Vagina (tissue), 2 donors: Measurements from ENCODE around the gene KAZN. TPM values are rescaled to one million over a fixed set of nuclear protein-coding genes. Genes with fewer than 3 reads are reported as not detected.

Source experiments
- DNase-seq, 2 donors: peaks; one replicate each; pipeline ENCODE4 v3.0.0-alpha.2; 2017; ENCODE audit errors: extremely low spot score in 2 of 2
- H3K27ac ChIP-seq: fragments of 200-600 bp; sonication (generic); one replicate; pipeline ENCODE4 v1.5.1; 2019
- H3K27me3 ChIP-seq: fragments of 200-600 bp; sonication (generic); one replicate; pipeline ENCODE4 v1.5.1; 2019
- H3K36me3 ChIP-seq, 2 donors: fragments of 200-600 bp; sonication (generic); one replicate each; pipeline ENCODE4 v1.5.1; 2017 to 2019
- H3K4me1 ChIP-seq: fragments of 200-600 bp; sonication (generic); one replicate; pipeline ENCODE4 v1.5.1; 2019
- H3K4me3 ChIP-seq, 2 donors: fragments of 200-600 bp; sonication (generic); 1 replicate in 1 of 2; 2 replicates in 1 of 2; pipeline ENCODE4 v1.5.1; 2016 to 2019
- H3K9me3 ChIP-seq: fragments of 200-600 bp; sonication (generic); one replicate; pipeline ENCODE4 v1.5.1; 2019
- POLR2A ChIP-seq, 2 donors: fragments of 450-650 bp; IDR thresholded peaks; one replicate each; pipeline ENCODE4 v1.6.1; 2017; ENCODE audit warnings: antibody characterized with exemption in 2 of 2, mild to moderate bottlenecking in 2 of 2, moderate library complexity in 2 of 2
- POLR2AphosphoS5 ChIP-seq, 2 donors: sonication (generic); formaldehyde crosslinking; IDR thresholded peaks; one replicate each; pipeline ENCODE4 v1.9.0; 2017; ENCODE audit warnings: antibody characterized with exemption in 2 of 2, mild to moderate bottlenecking in 2 of 2, low read depth in 1 of 2; ENCODE audit not compliant: insufficient read depth in 1 of 2
- intact Hi-C: fragments of 100-400 bp; cut with DNase I; formaldehyde crosslinking; loops from one replicate; pipeline ENCODE4 v1.15.1; 2023
- total RNA-seq: library from RNA; depleted of rRNA; stranded (reverse); fragments of >200 nt; gene quantifications from one replicate; pipeline ENCODE4 v1.2.3, GENCODE V29; 2016
- TF ChIP-seq, protein P1 (sequence below), 3 experiments: fragments of 450-650 bp in 2 of 3; fragments of 200-600 bp in 1 of 3; sonication (generic) in 1 of 3; IDR thresholded peaks; one replicate each; pipeline ENCODE4 v1.5.1; 2017 to 2019; ENCODE audit warnings: antibody characterized with exemption in 3 of 3, mild to moderate bottlenecking in 2 of 3, moderate library complexity in 2 of 3

Gene KAZN
- total RNA-seq, 1 donor from 2014 or later: 29.5 TPM

DNA sequence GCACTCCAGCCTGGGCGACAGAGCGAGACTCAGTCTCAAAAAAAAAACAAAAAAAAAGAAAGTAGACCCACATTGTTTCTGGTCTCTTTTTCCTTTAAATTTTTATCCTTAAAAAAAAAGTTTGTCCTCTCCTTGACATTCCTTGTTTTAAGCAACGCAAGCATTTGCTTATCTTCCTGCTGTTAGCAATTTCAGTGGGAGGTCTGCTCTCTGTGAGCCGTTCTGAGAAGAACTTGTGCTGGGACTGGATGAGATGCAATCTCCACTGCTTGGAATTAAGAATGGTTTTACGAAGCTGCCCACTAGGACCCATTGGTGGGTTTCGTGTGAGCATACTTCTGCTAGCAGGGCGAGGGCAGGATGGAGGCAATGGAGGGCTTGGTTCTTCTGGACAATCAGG, 329.9 kb downstream of the KAZN start:
- no peak for DNase-seq
- Histone ChIP-seq H3K4me1 (peaks cover 68% of the 10 kb centered on the region), H3K36me3 (no peaks in the 10 kb centered on the region), H3K27ac (peak overlapping the region; percentile 86), H3K27me3 (no peaks in the 10 kb centered on the region), H3K4me3 (no peak overlapping the region), H3K9me3 (no peaks in the 10 kb centered on the region)
- TF ChIP-seq, protein P1, sequence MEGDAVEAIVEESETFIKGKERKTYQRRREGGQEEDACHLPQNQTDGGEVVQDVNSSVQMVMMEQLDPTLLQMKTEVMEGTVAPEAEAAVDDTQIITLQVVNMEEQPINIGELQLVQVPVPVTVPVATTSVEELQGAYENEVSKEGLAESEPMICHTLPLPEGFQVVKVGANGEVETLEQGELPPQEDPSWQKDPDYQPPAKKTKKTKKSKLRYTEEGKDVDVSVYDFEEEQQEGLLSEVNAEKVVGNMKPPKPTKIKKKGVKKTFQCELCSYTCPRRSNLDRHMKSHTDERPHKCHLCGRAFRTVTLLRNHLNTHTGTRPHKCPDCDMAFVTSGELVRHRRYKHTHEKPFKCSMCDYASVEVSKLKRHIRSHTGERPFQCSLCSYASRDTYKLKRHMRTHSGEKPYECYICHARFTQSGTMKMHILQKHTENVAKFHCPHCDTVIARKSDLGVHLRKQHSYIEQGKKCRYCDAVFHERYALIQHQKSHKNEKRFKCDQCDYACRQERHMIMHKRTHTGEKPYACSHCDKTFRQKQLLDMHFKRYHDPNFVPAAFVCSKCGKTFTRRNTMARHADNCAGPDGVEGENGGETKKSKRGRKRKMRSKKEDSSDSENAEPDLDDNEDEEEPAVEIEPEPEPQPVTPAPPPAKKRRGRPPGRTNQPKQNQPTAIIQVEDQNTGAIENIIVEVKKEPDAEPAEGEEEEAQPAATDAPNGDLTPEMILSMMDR (IDR thresholded peaks at IDR 0.05): no peak
- TF ChIP-seq POLR2A (IDR thresholded peaks at IDR 0.05) (no peak), POLR2AphosphoS5 (IDR thresholded peaks at IDR 0.05; ENCODE audit: insufficient read depth in 1 of 2, low read depth in 1 of 2) (no peak)
- intact Hi-C loops: no loop called here

DNA sequence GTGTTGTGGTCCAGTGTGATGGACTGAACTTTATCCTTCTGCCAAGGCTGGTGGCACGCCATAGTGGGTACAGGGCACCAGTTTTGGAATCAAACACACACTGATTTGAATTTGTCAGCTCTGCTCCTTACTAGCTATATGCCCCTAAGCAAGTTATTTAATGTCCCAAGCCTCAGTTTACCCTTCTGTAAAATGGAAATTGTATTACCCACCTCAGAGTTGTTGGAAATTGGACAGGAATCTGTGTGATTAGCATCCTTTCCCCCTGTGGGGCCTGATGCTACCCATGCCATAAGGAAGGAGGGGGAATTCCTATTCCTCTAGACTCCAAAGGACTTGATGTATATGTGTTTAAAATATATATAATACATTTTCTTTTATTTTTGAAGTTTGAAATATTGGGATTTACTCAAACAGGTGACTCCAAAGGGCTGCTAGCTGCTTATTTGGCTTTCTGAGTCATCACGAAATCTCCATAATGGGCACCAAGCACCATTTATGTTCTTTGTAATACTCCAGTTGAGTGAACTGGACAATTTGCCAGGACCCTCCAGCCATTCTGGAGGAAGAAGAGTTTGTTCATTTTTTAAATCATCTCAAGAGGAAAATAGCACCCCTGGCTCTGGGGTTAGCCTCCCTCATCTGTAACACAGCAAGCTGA, 330.5 kb downstream of the KAZN start:
- Histone ChIP-seq H3K27ac (peak overlapping the region; percentile 86), H3K36me3 (no peaks in the 10 kb centered on the region), H3K4me1 (peaks cover 64% of the 10 kb centered on the region), H3K9me3 (no peaks in the 10 kb centered on the region), H3K27me3 (no peaks in the 10 kb centered on the region), H3K4me3 (peak overlapping the region in 1 of 2 donors; percentile 3)
- intact Hi-C loops: no loop called here
- TF ChIP-seq POLR2A (IDR thresholded peaks at IDR 0.05): no peak
- TF ChIP-seq, protein P1 (IDR thresholded peaks at IDR 0.05): no peak
- no peak for TF ChIP-seq POLR2AphosphoS5 (IDR thresholded peaks at IDR 0.05; ENCODE audit: insufficient read depth in 1 of 2, low read depth in 1 of 2)
- DNase-seq: no peak

DNA sequence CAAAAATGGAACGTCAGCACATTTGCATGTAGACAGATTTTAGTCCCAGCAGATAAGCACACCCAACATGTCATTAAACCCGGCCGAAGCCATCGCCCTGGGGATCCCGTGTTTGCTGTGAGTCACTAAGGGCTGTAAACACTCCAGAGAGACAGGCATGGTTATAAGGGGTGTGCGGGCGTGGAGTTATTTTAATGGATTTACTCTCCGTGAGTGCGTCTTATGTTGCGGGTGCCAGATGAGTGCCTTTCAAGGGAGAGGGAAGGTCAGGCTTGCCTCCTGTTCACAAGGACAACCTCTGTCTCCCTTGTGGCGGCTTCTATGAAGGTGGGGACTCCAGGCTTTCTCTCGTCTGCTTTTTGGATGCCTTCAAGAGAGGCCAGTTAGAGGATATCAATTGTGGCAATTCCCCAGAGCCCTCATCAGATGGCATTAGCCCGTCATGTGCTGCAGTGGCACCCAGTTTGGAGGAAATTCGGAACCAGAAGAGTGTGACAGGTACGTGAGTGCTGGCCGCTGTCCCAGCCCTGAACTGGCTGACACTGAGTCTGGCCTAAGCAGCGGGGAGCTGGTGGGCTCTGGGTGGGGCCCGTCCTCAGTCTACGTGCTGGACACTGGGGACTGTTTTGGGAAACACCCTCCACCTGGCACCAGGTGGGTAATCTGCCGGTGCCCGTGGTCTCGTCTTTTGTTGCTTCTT, 331.2 kb downstream of the KAZN start:
- H3K27ac ChIP-seq: peak overlapping the region; percentile 86
- no peaks in the 10 kb centered on the region for H3K27me3 ChIP-seq
- TF ChIP-seq POLR2AphosphoS5 (IDR thresholded peaks at IDR 0.05; ENCODE audit: insufficient read depth in 1 of 2, low read depth in 1 of 2): peak in 1 of 2 donors; percentile 82
- TF ChIP-seq, protein P1 (IDR thresholded peaks at IDR 0.05): no peak
- peak overlapping the region in 1 of 2 donors; percentile 3 for H3K4me3 ChIP-seq
- no peak for DNase-seq
- no peaks in the 10 kb centered on the region for H3K9me3 ChIP-seq
- no peaks in the 10 kb centered on the region for H3K36me3 ChIP-seq
- intact Hi-C loops: no loop called here
- H3K4me1 ChIP-seq: peaks cover 63% of the 10 kb centered on the region

DNA sequence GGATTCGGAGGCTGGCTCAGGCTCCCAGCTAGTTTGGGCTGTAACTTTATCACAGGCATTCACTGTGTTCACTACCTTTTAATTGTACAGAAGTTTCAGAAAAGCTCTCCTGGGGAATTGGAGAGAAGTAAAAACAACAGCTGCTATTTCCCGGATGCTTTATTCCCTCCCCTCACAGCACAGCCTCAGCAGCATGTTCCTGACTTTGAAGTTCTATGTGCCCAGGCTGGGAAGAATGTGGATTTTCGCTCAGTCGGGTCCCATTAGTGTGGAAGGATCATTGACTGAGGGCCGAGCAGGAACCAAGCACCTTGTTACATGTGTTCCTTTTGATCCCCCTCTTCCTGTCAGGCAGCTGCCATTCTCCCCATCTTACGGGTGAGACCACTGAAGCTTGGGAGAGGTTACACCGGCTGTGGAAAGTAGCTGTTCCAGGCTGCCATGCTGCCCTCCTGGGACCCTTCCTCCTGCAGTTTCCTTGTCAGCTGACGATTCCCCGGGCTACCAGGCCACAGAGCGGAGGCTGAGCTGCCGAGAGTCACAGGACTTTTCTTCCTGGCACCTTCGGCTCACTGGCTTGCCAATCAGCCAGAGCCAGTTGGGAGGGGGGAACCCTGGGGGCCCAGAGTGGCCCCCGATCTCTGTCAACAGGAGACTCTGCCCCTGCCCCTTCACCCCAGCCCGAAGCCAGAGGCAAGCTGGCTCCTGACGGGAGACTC, 331.9 kb downstream of the KAZN start:
- intact Hi-C loops: no loop called here
- no peak for DNase-seq
- no peaks in the 10 kb centered on the region for H3K27me3 ChIP-seq
- H3K9me3 ChIP-seq: no peaks in the 10 kb centered on the region
- no peak for TF ChIP-seq POLR2A (IDR thresholded peaks at IDR 0.05)
- TF ChIP-seq, protein P1 (IDR thresholded peaks at IDR 0.05): no peak
- peaks cover 55% of the 10 kb centered on the region for H3K4me1 ChIP-seq
- H3K36me3 ChIP-seq: no peaks in the 10 kb centered on the region
- H3K27ac ChIP-seq: peak overlapping the region; percentile 86
- no peak overlapping the region for H3K4me3 ChIP-seq
